GM06990 (cell line): ENCODE data around the gene LRP4.

Experiments used
- DNase-seq: peaks from one replicate; pipeline ENCODE4 v3.0.0-alpha.2; 2011; ENCODE audit not compliant: insufficient read length; ENCODE audit errors: extremely low read depth
- H3K27me3 ChIP-seq: replicated peaks from 2 replicates; pipeline ENCODE4 v1.6.0; 2011; ENCODE audit warnings: low read length; ENCODE audit not compliant: control insufficient read depth, insufficient read depth
- H3K36me3 ChIP-seq: 2 replicates; pipeline ENCODE4 v1.5.1; 2011; ENCODE audit warnings: low read length; ENCODE audit not compliant: control insufficient read depth, insufficient read depth
- H3K4me3 ChIP-seq: replicated peaks from 2 replicates; pipeline ENCODE4 v1.5.1; 2011; ENCODE audit warnings: low read depth, mild to moderate bottlenecking, control low read depth, low read length
- TF ChIP-seq, protein P1 (sequence below): IDR thresholded peaks from 2 replicates; pipeline ENCODE4 v1.5.1; 2011; ENCODE audit warnings: low read length, control low read depth, mild to moderate bottlenecking, inconsistent platforms; ENCODE audit not compliant: insufficient read depth, poor library complexity, severe bottlenecking

The LRP4 gene

DNA sequence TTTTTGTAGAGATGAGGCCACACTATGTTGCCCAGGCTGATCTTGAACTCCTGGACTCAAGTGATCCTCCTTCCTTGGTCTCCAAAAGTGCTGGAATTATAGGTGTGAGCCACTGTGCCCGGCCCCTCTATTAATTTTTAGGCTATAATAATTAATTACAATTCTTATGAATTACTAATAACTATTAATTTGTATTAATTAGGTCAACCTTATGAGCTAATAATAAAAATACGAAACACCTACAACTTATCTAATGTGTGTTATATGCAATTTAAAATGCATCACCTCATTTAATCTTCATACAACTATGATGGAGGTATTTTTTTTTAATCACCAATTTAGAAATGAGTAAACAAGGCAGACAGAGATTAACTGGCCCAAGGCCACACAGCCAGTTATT is 26.2 kb downstream of the LRP4 start:
- no peak for DNase-seq
- no peak overlapping the region for H3K4me3 ChIP-seq
- no peaks in the 10 kb centered on the region for H3K27me3 ChIP-seq
- H3K36me3 ChIP-seq: no peaks in the 10 kb centered on the region
- TF ChIP-seq, protein P1, sequence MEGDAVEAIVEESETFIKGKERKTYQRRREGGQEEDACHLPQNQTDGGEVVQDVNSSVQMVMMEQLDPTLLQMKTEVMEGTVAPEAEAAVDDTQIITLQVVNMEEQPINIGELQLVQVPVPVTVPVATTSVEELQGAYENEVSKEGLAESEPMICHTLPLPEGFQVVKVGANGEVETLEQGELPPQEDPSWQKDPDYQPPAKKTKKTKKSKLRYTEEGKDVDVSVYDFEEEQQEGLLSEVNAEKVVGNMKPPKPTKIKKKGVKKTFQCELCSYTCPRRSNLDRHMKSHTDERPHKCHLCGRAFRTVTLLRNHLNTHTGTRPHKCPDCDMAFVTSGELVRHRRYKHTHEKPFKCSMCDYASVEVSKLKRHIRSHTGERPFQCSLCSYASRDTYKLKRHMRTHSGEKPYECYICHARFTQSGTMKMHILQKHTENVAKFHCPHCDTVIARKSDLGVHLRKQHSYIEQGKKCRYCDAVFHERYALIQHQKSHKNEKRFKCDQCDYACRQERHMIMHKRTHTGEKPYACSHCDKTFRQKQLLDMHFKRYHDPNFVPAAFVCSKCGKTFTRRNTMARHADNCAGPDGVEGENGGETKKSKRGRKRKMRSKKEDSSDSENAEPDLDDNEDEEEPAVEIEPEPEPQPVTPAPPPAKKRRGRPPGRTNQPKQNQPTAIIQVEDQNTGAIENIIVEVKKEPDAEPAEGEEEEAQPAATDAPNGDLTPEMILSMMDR: no peak

GRCh38 chr11:46890665-46891064 is 27.7 kb downstream of the LRP4 start:
- Histone ChIP-seq H3K27me3 (no peaks in the 10 kb centered on the region), H3K36me3 (no peaks in the 10 kb centered on the region), H3K4me3 (no peak overlapping the region)
- no peak for DNase-seq
- TF ChIP-seq, protein P1: no peak

DNA sequence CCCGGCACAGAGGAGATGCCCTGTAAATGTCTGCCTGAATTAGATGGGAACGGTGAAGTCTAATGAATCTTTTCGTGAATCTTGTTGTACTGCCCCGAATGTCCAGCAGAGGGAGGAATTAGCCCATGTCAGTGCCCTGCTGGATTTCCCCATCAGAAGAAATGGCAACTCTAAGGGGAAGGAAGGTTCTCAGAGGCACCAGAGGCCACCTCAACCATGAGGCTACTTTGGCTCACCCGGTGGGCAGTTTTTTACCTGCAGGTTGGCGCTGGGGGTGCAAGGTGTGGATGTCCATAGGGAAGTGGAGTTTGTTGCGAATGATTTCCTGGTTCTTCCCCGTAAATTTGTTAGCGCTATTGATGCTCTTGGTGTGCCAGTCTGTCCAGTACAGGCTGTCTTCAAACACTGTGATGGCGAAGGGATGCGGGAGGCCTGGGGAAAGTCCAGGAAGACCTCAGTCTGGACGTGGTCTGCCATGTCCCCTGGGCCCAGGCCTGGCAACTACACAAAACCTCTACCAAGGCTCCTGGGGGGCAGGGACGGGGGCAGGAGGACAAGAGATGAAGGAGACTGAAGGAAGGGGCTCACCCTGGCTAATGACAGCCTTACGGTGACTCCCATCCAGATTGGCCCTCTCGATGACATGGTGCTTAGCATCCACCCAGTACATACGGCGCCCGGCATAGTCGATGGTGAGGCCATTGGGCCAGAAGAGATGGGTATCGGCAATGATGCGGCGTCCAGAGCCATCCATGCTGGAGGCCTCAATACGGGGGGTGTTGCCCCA is 28.5 kb downstream of the LRP4 start:
- TF ChIP-seq, protein P1: peak; percentile 81
- H3K36me3 ChIP-seq: no peaks in the 10 kb centered on the region
- peak; percentile 28 for DNase-seq

DNA sequence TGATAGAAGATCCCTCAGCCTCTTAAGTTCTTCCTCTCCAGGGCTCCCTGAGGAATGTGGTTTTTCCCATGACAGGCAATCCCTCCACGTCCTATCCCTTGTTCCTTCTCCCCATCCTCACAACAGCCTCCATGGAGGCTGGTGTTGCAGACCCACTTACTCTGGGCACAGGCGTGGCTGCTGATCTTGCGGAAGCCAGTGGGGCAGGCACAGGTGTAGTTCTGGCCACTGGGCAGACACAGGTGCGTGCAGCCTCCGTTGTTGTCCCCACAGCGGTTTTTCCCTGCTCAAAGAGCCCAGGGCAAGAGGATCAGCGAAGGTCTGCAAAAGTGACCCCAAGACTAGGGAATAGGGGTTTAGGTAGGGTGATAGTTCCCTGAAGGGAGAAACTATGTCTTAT is 29.1 kb downstream of the LRP4 start:
- Histone ChIP-seq H3K27me3 (no peaks in the 10 kb centered on the region), H3K4me3 (no peak overlapping the region), H3K36me3 (no peaks in the 10 kb centered on the region)
- TF ChIP-seq, protein P1: no peak
- no peak for DNase-seq

More for the DNA sequence above, 28.5 kb downstream of the LRP4 start:
- no peak overlapping the region for H3K4me3 ChIP-seq
- H3K27me3 ChIP-seq: no peaks in the 10 kb centered on the region

DNA sequence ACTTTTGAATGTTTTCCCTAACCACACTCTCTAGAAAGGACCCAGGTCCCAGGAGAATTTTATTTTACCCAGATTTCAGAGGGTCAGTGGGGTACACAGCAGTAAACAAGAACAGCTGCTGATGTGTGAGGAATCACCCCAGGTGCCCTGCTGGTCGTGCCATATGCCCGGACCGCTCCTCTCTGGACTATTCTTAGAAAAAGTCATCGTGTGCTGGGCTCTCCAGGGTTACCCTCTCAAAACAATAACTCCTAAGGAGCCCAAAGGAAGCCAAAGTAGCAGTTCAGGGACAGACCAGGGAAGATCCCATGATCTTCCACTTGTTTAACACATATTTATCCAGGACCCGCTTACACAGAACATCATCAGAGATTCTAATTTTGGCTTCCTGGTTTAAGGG is 29.7 kb downstream of the LRP4 start:
- Histone ChIP-seq H3K27me3 (no peaks in the 10 kb centered on the region), H3K4me3 (no peak overlapping the region), H3K36me3 (no peaks in the 10 kb centered on the region)
- no peak for DNase-seq
- TF ChIP-seq, protein P1: no peak
